H9 (cell line): ENCODE measurements around the gene TEAD1. TPM values are rescaled to one million over a fixed set of nuclear protein-coding genes. Genes with fewer than 3 reads are reported as not detected.

ENCODE experiments used
- DNase-seq: peaks from one replicate; pipeline ENCODE4 v3.0.0-alpha.2; 2017
- H2AFZ ChIP-seq: one replicate; pipeline ENCODE4 v1.6.1; 2013; ENCODE audit warnings: mild to moderate bottlenecking, low read length, control low read depth, moderate library complexity
- H2AK5ac ChIP-seq: 2 replicates; pipeline ENCODE4 v1.6.1; 2013; ENCODE audit warnings: low read length, control low read depth, mixed read lengths; ENCODE audit not compliant: insufficient read length
- H2BK120ac ChIP-seq: one replicate; pipeline ENCODE4 v1.6.1; 2013; ENCODE audit warnings: low read depth, mild to moderate bottlenecking, low read length, control low read depth, inconsistent platforms; ENCODE audit not compliant: poor library complexity, severe bottlenecking
- H2BK12ac ChIP-seq: 2 replicates; pipeline ENCODE4 v1.6.1; 2013; ENCODE audit warnings: low read length, control low read depth, mixed read lengths, low read depth; ENCODE audit not compliant: insufficient read length
- H2BK15ac ChIP-seq: 2 replicates; pipeline ENCODE4 v1.6.1; 2013; ENCODE audit warnings: low read depth, low read length, control low read depth
- H2BK20ac ChIP-seq: one replicate; pipeline ENCODE4 v1.6.1; 2013; ENCODE audit warnings: low read depth, mild to moderate bottlenecking, low read length, control low read depth, inconsistent platforms; ENCODE audit not compliant: poor library complexity, severe bottlenecking
- H2BK5ac ChIP-seq: 2 replicates; pipeline ENCODE4 v1.6.1; 2013; ENCODE audit warnings: low read length, control low read depth, mixed read lengths; ENCODE audit not compliant: insufficient read length
- H3K14ac ChIP-seq: 2 replicates; pipeline ENCODE4 v1.6.1; 2013; ENCODE audit warnings: low read length, control low read depth; ENCODE audit not compliant: insufficient read depth
- H3K18ac ChIP-seq: 2 replicates; pipeline ENCODE4 v1.6.1; 2013; ENCODE audit warnings: low read depth, mild to moderate bottlenecking, mixed read lengths, low read length, control low read depth; ENCODE audit not compliant: insufficient read length
- H3K23ac ChIP-seq: 2 replicates; pipeline ENCODE4 v1.6.1; 2013; ENCODE audit warnings: low read length, control low read depth, mixed read lengths, low read depth; ENCODE audit not compliant: insufficient read length
- H3K23me2 ChIP-seq: 2 replicates; pipeline ENCODE4 v1.6.1; 2013; ENCODE audit warnings: low read depth, mild to moderate bottlenecking, mixed read lengths, low read length, control low read depth; ENCODE audit not compliant: insufficient read length, poor library complexity, severe bottlenecking
- H3K27ac ChIP-seq: 2 replicates; pipeline ENCODE4 v1.5.1; 2013; ENCODE audit warnings: low read length, control low read depth, mixed read lengths, low read depth; ENCODE audit not compliant: insufficient read length
- H3K27me3 ChIP-seq: 2 replicates; pipeline ENCODE4 v1.6.1; 2013; ENCODE audit warnings: low read length, control low read depth, inconsistent platforms; ENCODE audit not compliant: insufficient read depth
- H3K4ac ChIP-seq: 2 replicates; pipeline ENCODE4 v1.6.1; 2013; ENCODE audit warnings: low read depth, mild to moderate bottlenecking, control low read depth, inconsistent platforms, low read length, moderate library complexity
- H3K4me1 ChIP-seq: 2 replicates; pipeline ENCODE4 v1.6.1; 2013; ENCODE audit warnings: low read length, control low read depth, inconsistent platforms; ENCODE audit not compliant: insufficient read depth
- H3K4me2 ChIP-seq: 2 replicates; pipeline ENCODE4 v1.6.1; 2013; ENCODE audit warnings: low read length, control low read depth, mixed read lengths; ENCODE audit not compliant: insufficient read length, insufficient read depth
- H3K56ac ChIP-seq: 2 replicates; pipeline ENCODE4 v1.6.1; 2013; ENCODE audit warnings: low read depth, mild to moderate bottlenecking, mixed read lengths, low read length, control low read depth; ENCODE audit not compliant: insufficient read length
- H3K79me1 ChIP-seq: 2 replicates; pipeline ENCODE4 v1.6.1; 2013; ENCODE audit warnings: low read depth, mild to moderate bottlenecking, moderate library complexity, low read length, control low read depth, inconsistent platforms; ENCODE audit not compliant: insufficient read depth, poor library complexity, severe bottlenecking
- H3K79me2 ChIP-seq: 2 replicates; pipeline ENCODE4 v1.6.1; 2013; ENCODE audit warnings: low read length, control low read depth, inconsistent platforms; ENCODE audit not compliant: insufficient read depth
- H3K9ac ChIP-seq: 2 replicates; pipeline ENCODE4 v1.6.1; 2013; ENCODE audit warnings: low read length, control low read depth, mixed read lengths; ENCODE audit not compliant: insufficient read length; ENCODE audit errors: extremely low read depth
- H3K9me3 ChIP-seq: one replicate; pipeline ENCODE4 v1.6.1; 2013; ENCODE audit warnings: low read depth, low read length, inconsistent platforms; ENCODE audit not compliant: control insufficient read depth
- H3T11ph ChIP-seq: one replicate; pipeline ENCODE4 v1.6.1; 2013; ENCODE audit warnings: mild to moderate bottlenecking, low read length, control low read depth, inconsistent platforms
- H4K20me1 ChIP-seq: one replicate; pipeline ENCODE4 v1.6.1; 2013; ENCODE audit not compliant: control insufficient read depth, insufficient read length, insufficient read depth
- H4K5ac ChIP-seq: 2 replicates; pipeline ENCODE4 v1.6.1; 2013; ENCODE audit warnings: low read depth, mild to moderate bottlenecking, mixed read lengths, low read length, control low read depth; ENCODE audit not compliant: insufficient read length
- H4K8ac ChIP-seq: replicated peaks from 2 replicates; pipeline ENCODE4 v1.6.1; 2013; ENCODE audit warnings: low read length, control low read depth, mixed read lengths, low read depth; ENCODE audit not compliant: insufficient read length
- H4K91ac ChIP-seq: 2 replicates; pipeline ENCODE4 v1.6.1; 2013; ENCODE audit warnings: low read depth, mild to moderate bottlenecking, moderate library complexity, mixed read lengths, low read length, control low read depth; ENCODE audit not compliant: insufficient read length
- H3K27ac Mint-ChIP-seq, 3 experiments: 2 replicates in 2 of 3; 3 replicates in 1 of 3; pipeline ENCODE4 v1.8.0; 2020 to 2021; ENCODE audit warnings: mixed read lengths in 3 of 3, mild to moderate bottlenecking in 1 of 3, moderate library complexity in 1 of 3
- H3K27me3 Mint-ChIP-seq: 2 replicates; pipeline ENCODE4 v1.8.0; 2021; ENCODE audit warnings: low read depth, mild to moderate bottlenecking, moderate library complexity, mixed read lengths
- H3K36me3 Mint-ChIP-seq, 3 experiments: 2 replicates in 2 of 3; 3 replicates in 1 of 3; pipeline ENCODE4 v1.8.0; 2020 to 2021; ENCODE audit warnings: low read depth in 3 of 3, mixed read lengths in 3 of 3; ENCODE audit not compliant: insufficient read depth in 1 of 3
- H3K4me1 Mint-ChIP-seq, 2 experiments: 2 replicates each; pipeline ENCODE4 v1.8.0; 2020; ENCODE audit warnings: mixed read lengths in 2 of 2
- H3K4me3 Mint-ChIP-seq, 2 experiments: 2 replicates in 1 of 2; 3 replicates in 1 of 2; pipeline ENCODE4 v1.8.0; 2020 to 2021; ENCODE audit warnings: mild to moderate bottlenecking in 2 of 2, mixed read lengths in 2 of 2, moderate library complexity in 1 of 2
- H3K9me3 Mint-ChIP-seq, 2 experiments: 2 replicates in 1 of 2; 3 replicates in 1 of 2; pipeline ENCODE4 v1.8.0; 2020; ENCODE audit warnings: mild to moderate bottlenecking in 2 of 2, mixed read lengths in 2 of 2, moderate library complexity in 1 of 2
- CTCF ChIP-seq: fragments of 200-600 bp; sonication (generic); conservative IDR thresholded peaks from 3 replicates; pipeline ENCODE4 v1.8.0; 2021; ENCODE audit warnings: antibody characterized with exemption, mild to moderate bottlenecking
- WGBS: extraction: QIAGEN DNeasy Blood & Tissue Kit; methylation state at CpG from one replicate; pipeline ENCODE4 v1.1.7; 2013; ENCODE audit warnings: missing lambda C conversion rate, low lambda C conversion rate, mixed read lengths; ENCODE audit not compliant: insufficient read length; ENCODE audit errors: extremely low coverage; 5-methylcytosine and 5-hydroxymethylcytosine counted together
- total RNA-seq: library from RNA; stranded (reverse); gene quantifications from 2 replicates; pipeline ENCODE4 v1.2.1, GENCODE V29; 2021

TEAD1 gene
- total RNA-seq, 1 experiment from 2014 or later, result 75.1 TPM

GRCh38 chr11:12701811-12702592 lies 27.8 kb downstream of the TEAD1 start:
- no peaks in the 10 kb centered on the region for H3K9me3 ChIP-seq
- WGBS, result no CpG with 5 or more reads among the region's 11 CpGs
- H3K4me2 ChIP-seq, result no peak overlapping the region
- Mint-ChIP-seq H3K4me1 (peaks cover 71% of the 10 kb centered on the region in 2 experiments), H3K4me3 (no peak overlapping the region), H3K27me3 (no peaks in the 10 kb centered on the region), H3K36me3 (peaks cover 0 to 2% (median 0%) of the 10 kb centered on the region in 3 experiments; a peak in 1 of 7 replicates), H3K27ac (no peak overlapping the region), H3K9me3 (no peaks in the 10 kb centered on the region)
- peaks cover 4% of the 10 kb centered on the region for H4K20me1 ChIP-seq
- H2BK120ac ChIP-seq, result no peak overlapping the region
- H2AK5ac ChIP-seq, result no peak overlapping the region
- no peak for TF ChIP-seq CTCF
- no peak overlapping the region for H2BK20ac ChIP-seq
- no peak overlapping the region for H3K9ac ChIP-seq
- H2BK15ac ChIP-seq, result no peak overlapping the region
- DNase-seq, result no peak
- no peaks in the 10 kb centered on the region for H3K23me2 ChIP-seq
- no peak overlapping the region for H2BK5ac ChIP-seq
- H3K14ac ChIP-seq, result no peak overlapping the region
- H3K79me1 ChIP-seq, result peaks cover 13% of the 10 kb centered on the region
- no peak overlapping the region for H4K5ac ChIP-seq
- no peak overlapping the region for H3K23ac ChIP-seq
- H3K79me2 ChIP-seq, result peaks cover 15% of the 10 kb centered on the region
- no peak overlapping the region for H3K4ac ChIP-seq
- H4K91ac ChIP-seq, result no peak overlapping the region
- no peak overlapping the region for H3T11ph ChIP-seq
- no peak overlapping the region for H2BK12ac ChIP-seq
- H3K18ac ChIP-seq, result no peak overlapping the region
- no peak overlapping the region for H4K8ac ChIP-seq
- no peaks in the 10 kb centered on the region for H3K27me3 ChIP-seq
- H3K56ac ChIP-seq, result no peak overlapping the region
- no peak overlapping the region for H2AFZ ChIP-seq
- no peak overlapping the region for H3K27ac ChIP-seq
- peaks cover 19% of the 10 kb centered on the region for H3K4me1 ChIP-seq
